OCI-LY1 (cell line): Measurements from ENCODE around the gene NLRP6.
A peak's percentile ranks its signal among the peaks of the same experiment; 100 is the strongest.
"Not testable (repeated sequence)": the region's sequence is repeated elsewhere in the genome, so short reads cannot be mapped to it uniquely, and the experiment has no call there.

ENCODE experiments used
- H2AFZ ChIP-seq: fragments of 200-600 bp; sonication (generic), shearing (Covaris generic); 2 replicates; pipeline ENCODE4 v1.6.0; 2014; ENCODE audit warnings: antibody characterized with exemption, mild to moderate bottlenecking, low read length
- H3F3A ChIP-seq: fragments of 200-600 bp; sonication (generic), shearing (Covaris generic); 2 replicates; pipeline ENCODE4 v1.6.0; 2014; ENCODE audit warnings: mild to moderate bottlenecking, antibody characterized with exemption, low read length, moderate library complexity; ENCODE audit not compliant: insufficient read depth
- H3K27ac ChIP-seq: fragments of 200-600 bp; sonication (generic); 2 replicates; pipeline ENCODE4 v1.5.1; 2014; ENCODE audit warnings: low read length, mixed run types, mild to moderate bottlenecking, low read depth; ENCODE audit not compliant: poor library complexity, severe bottlenecking
- H3K27me3 ChIP-seq: fragments of 200-600 bp; sonication (generic); 2 replicates; pipeline ENCODE4 v1.6.0; 2014; ENCODE audit warnings: antibody characterized with exemption, mild to moderate bottlenecking, low read length, moderate library complexity; ENCODE audit not compliant: insufficient read depth
- H3K36me3 ChIP-seq: fragments of 200-600 bp; sonication (generic); 2 replicates; pipeline ENCODE4 v1.6.1; 2014; ENCODE audit warnings: mild to moderate bottlenecking, antibody characterized with exemption, low read length, moderate library complexity, mixed read lengths; ENCODE audit not compliant: insufficient read depth
- H3K4me1 ChIP-seq: fragments of 200-600 bp; sonication (generic); 2 replicates; pipeline ENCODE4 v1.5.1; 2014; ENCODE audit warnings: mild to moderate bottlenecking, low read length, moderate library complexity; ENCODE audit not compliant: insufficient read depth, severe bottlenecking
- H3K4me2 ChIP-seq: fragments of 200-600 bp; sonication (generic), shearing (Covaris generic); 2 replicates; pipeline ENCODE4 v1.6.1; 2014; ENCODE audit warnings: low read length
- H3K4me3 ChIP-seq: fragments of 200-600 bp; sonication (generic); 2 replicates; pipeline ENCODE4 v1.5.1; 2014; ENCODE audit warnings: low read length, low read depth, mild to moderate bottlenecking, mixed read lengths; ENCODE audit not compliant: poor library complexity, severe bottlenecking
- H3K79me2 ChIP-seq: fragments of 200-600 bp; shearing (Covaris generic); 2 replicates; pipeline ENCODE4 v1.6.1; 2016; ENCODE audit warnings: mixed run types, low read length, mixed read lengths; ENCODE audit not compliant: insufficient read depth
- H3K9ac ChIP-seq: fragments of 200-600 bp; sonication (generic), shearing (Covaris generic); 2 replicates; pipeline ENCODE4 v1.6.1; 2014; ENCODE audit warnings: mild to moderate bottlenecking, low read length, mixed read lengths
- H3K9me2 ChIP-seq: fragments of 200-600 bp; sonication (generic), shearing (Covaris generic); 2 replicates; pipeline ENCODE4 v1.6.1; 2014; ENCODE audit warnings: low read depth, mild to moderate bottlenecking, low read length, mixed read lengths
- H3K9me3 ChIP-seq: fragments of 200-600 bp; shearing (Covaris generic); 2 replicates; pipeline ENCODE4 v1.6.1; 2014; ENCODE audit warnings: low read length, mixed read lengths
- H4K20me1 ChIP-seq: fragments of 200-600 bp; sonication (generic), shearing (Covaris generic); 2 replicates; pipeline ENCODE4 v1.6.0; 2016; ENCODE audit warnings: mild to moderate bottlenecking, low read length; ENCODE audit not compliant: insufficient read depth
- EZH2 ChIP-seq: fragments of 200-600 bp; sonication (generic), shearing (Covaris generic); IDR thresholded peaks from 2 replicates; pipeline ENCODE4 v1.8.0; 2017; ENCODE audit warnings: borderline replicate concordance, mixed run types, mild to moderate bottlenecking, antibody characterized with exemption, low read length, moderate library complexity, mixed read lengths
- TF ChIP-seq, protein P1 (sequence below): fragments of 200-600 bp; sonication (generic), shearing (Covaris generic); IDR thresholded peaks from 2 replicates; pipeline ENCODE4 v1.5.1; 2017; ENCODE audit warnings: mild to moderate bottlenecking, antibody characterized with exemption, low read length, moderate library complexity, mixed read lengths

The NLRP6 gene

DNA sequence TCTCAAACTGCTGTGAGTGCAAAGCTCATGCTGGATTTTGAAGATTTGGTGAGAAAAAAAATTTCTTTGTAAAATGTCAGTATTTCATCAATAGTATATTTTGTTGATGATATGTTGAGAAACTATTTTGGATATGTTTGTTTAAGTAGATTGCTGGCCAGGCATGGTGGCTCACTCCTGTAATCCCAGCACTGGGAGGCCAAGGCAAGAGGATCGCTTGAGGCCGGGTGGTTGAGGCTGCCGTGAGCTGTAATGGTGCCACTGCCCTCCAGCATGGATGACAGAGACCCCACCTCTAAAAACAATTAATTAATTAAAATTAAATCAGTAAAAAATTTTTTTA lies 49.3 kb downstream of the NLRP6 start:
- H3K4me3 ChIP-seq: no peak overlapping the region
- H4K20me1 ChIP-seq: no peaks in the 10 kb centered on the region
- H3K27me3 ChIP-seq: no peaks in the 10 kb centered on the region; the same call in 1 of the 2 replicates
- H3K4me1 ChIP-seq: peaks cover 43% of the 10 kb centered on the region
- no peak overlapping the region for H2AFZ ChIP-seq
- 0 out of 2 replicates have a peak, but pooled peaks cover 3% of the 10 kb centered on the region for H3K9me3 ChIP-seq
- no peaks in the 10 kb centered on the region; the same call in 1 of the 2 replicates for H3K36me3 ChIP-seq
- H3K79me2 ChIP-seq: no peaks in the 10 kb centered on the region
- H3K9ac ChIP-seq: no peak overlapping the region
- H3K27ac ChIP-seq: peak overlapping the region; percentile 43
- peak overlapping the region; percentile 31; the same call in 1 of the 2 replicates for H3K4me2 ChIP-seq
- TF ChIP-seq, protein P1, sequence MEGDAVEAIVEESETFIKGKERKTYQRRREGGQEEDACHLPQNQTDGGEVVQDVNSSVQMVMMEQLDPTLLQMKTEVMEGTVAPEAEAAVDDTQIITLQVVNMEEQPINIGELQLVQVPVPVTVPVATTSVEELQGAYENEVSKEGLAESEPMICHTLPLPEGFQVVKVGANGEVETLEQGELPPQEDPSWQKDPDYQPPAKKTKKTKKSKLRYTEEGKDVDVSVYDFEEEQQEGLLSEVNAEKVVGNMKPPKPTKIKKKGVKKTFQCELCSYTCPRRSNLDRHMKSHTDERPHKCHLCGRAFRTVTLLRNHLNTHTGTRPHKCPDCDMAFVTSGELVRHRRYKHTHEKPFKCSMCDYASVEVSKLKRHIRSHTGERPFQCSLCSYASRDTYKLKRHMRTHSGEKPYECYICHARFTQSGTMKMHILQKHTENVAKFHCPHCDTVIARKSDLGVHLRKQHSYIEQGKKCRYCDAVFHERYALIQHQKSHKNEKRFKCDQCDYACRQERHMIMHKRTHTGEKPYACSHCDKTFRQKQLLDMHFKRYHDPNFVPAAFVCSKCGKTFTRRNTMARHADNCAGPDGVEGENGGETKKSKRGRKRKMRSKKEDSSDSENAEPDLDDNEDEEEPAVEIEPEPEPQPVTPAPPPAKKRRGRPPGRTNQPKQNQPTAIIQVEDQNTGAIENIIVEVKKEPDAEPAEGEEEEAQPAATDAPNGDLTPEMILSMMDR: no peak
- TF ChIP-seq EZH2: no peak
- no peaks in the 10 kb centered on the region for H3K9me2 ChIP-seq
- no peaks in the 10 kb centered on the region for H3F3A ChIP-seq

DNA sequence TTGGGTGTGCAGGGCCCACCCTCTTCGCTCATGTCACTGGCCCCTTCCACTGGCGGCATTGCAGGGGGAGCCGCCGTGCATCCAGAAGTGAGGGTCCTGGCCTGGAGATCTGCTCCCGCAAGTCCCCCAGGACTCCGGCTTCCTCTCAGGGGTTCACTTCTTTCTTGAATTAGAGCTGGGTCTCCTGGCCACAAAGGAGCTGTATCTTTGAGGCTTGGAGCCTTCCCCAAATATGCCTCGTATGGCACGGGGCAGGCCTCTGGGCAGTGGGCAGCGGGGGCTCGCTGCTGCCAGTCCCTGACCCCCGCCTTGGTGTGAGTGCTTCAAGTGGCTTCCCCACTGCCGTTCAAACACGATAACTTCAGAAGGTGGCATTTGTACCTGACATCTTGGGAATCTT lies 49.8 kb downstream of the NLRP6 start:
- Histone ChIP-seq H3K27me3 (peaks cover 3% of the 10 kb centered on the region; the same call in 1 of the 2 replicates), H3K4me3 (no peak overlapping the region), H3F3A (no peaks in the 10 kb centered on the region), H3K36me3 (no peaks in the 10 kb centered on the region; the same call in 1 of the 2 replicates), H3K4me2 (no peak overlapping the region), H3K9me2 (no peaks in the 10 kb centered on the region), H2AFZ (no peak overlapping the region), H3K27ac (no peak overlapping the region), H4K20me1 (no peaks in the 10 kb centered on the region), H3K79me2 (no peaks in the 10 kb centered on the region), H3K4me1 (peaks cover 43% of the 10 kb centered on the region), H3K9ac (no peak overlapping the region), H3K9me3 (peaks cover 4% of the 10 kb centered on the region; the same call in 1 of the 2 replicates)
- no peak for TF ChIP-seq EZH2
- TF ChIP-seq, protein P1: no peak

DNA sequence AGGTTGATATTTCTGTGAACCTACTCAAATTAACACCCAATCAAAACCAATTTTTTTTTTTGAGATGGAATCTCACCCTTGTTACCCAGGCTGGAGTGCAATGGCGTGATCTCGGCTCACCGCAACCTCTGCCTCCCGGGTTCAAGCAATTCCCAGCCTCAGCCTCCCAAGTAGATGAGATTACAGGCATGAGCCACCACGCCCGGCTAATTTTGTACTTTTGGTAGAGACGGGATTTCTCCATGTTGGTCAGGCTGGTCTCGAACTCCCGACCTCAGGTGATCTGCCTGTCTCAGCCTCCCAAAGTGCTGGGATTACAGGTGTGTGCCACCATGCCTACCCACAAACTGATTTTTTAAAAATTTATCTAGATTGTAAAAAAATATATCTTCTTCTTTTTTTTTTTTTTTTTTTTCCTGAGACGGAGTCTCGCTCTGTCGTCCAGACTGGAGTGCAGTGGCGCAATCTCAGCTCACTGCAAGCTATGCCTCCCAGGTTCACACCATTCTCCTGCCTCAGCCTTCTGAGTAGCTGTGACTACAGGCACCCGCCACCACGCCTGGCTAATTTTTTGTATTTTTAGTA lies 50.4 kb downstream of the NLRP6 start:
- not testable (repeated sequence) for H3K4me2 ChIP-seq, H3K9me2 ChIP-seq, H3K79me2 ChIP-seq, H3K27me3 ChIP-seq, H3K36me3 ChIP-seq, H3K9ac ChIP-seq, H4K20me1 ChIP-seq, H3F3A ChIP-seq, H3K9me3 ChIP-seq, H2AFZ ChIP-seq, H3K4me3 ChIP-seq
- Histone ChIP-seq H3K27ac (peak overlapping the region; percentile 68), H3K4me1 (peaks cover 43% of the 10 kb centered on the region)

DNA sequence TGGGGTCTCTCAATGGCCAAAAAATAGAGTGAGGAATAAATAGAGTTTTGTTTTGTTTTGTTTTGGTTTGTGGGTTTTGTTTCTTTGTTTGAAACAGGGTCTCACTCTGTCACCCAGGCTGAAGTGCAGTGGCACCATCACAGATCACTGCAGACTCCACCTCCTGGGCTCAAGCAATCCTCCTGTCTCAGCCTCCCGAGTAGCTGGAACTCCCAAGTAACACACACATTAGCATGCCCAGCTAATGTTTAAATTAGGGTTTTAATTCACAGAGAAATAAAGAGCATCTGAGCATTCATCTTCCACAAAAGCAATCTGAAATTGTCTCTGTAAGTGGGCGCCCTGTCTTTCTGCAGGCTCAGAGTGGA lies 51.7 kb downstream of the NLRP6 start:
- Histone ChIP-seq H3K4me2 (no peak overlapping the region), H2AFZ (no peak overlapping the region), H3K9me2 (no peaks in the 10 kb centered on the region), H3K36me3 (peaks cover 5% of the 10 kb centered on the region; the same call in 1 of the 2 replicates), H4K20me1 (no peaks in the 10 kb centered on the region), H3K4me1 (peaks cover 43% of the 10 kb centered on the region), H3K27ac (peak overlapping the region; percentile 68), H3K9ac (no peak overlapping the region), H3K27me3 (peaks cover 3% of the 10 kb centered on the region; the same call in 1 of the 2 replicates), H3K4me3 (no peak overlapping the region), H3F3A (no peaks in the 10 kb centered on the region), H3K79me2 (no peaks in the 10 kb centered on the region), H3K9me3 (peaks cover 8% of the 10 kb centered on the region; the same call in 1 of the 2 replicates)
- TF ChIP-seq EZH2: no peak
- TF ChIP-seq, protein P1: no peak
